SIG-M5 treated with dmso at 0.1 percent for 504 hours (cell line): Measurements from ENCODE around the gene NKX2-8.

Source experiments
- DNase-seq: peaks from one replicate; lab custom pipeline; 2025; ENCODE audit not compliant: unreplicated experiment; lab: John Stamatoyannopoulos, UW

Gene NKX2-8

GRCh38 chr14:36582011-36582873 is at the start of gene NKX2-8:
TSS of gene NKX2-8 (minus strand) at chr14:36582614. CDS start at chr14:36582389, 225 bp downstream.
- DNase-seq: no peak

DNA sequence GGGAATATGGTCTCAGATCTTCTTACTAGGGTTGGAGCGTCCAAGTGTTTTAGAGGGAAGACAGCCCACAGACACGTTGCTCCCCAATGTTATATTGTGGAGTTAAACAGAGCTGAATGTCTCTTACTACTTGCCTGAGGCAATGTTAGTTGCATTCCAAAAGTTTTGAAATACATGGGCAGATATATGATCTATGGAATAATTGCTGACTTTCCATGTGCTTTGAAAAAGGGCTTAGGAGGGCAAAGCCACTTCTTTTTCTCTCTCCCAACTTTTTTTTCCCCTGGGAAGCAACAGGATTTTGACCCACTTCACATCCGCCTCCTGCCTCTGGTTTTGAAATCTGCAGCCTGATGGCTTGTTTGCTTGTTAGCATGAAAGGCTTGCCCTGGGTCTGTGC is 45.6 kb upstream of the NKX2-8 start:
- DNase-seq: no peak

DNA sequence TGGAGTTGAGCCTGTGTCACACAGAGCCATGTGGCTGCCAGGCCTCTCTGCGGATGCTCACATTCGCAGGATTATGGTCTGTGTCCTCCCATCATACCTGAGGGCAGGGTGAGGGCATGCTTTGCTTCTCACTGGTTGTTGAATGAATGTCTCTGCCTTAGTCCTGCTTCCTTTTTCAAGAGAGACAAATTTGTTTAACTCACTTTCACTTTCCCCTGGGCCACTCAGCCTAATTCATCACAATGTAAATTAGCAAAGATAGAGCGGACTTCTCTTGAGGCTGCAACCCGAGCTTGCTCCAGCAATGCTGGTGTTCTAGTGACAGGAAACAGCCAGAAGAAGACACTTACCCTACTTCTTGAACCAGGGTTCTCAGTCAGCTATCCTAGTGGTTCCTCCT is 43.7 kb upstream of the NKX2-8 start:
- no peak for DNase-seq

GRCh38 chr14:36625436-36625835 is 43.0 kb upstream of the NKX2-8 start:
- no peak for DNase-seq

DNA sequence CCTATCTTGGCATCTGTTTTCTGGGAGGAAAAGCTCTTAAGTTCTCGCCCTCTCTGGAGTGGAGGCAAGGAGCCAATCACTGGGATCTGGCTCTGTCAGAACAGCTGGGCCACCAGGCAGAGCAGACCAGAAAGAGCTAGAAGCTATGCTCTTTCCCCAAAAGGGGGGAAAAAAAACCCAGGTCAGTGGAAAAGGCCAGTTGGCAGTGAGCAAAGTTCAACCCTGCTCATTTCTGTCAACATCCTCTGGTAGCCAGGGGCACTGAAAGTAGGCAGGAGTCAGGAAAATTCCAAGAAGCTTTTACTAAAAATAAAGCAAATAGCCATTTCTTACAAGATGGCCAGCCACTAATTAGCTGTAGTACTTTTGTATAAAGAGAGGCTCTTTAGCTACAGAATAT is 42.6 kb upstream of the NKX2-8 start:
- no peak for DNase-seq

DNA sequence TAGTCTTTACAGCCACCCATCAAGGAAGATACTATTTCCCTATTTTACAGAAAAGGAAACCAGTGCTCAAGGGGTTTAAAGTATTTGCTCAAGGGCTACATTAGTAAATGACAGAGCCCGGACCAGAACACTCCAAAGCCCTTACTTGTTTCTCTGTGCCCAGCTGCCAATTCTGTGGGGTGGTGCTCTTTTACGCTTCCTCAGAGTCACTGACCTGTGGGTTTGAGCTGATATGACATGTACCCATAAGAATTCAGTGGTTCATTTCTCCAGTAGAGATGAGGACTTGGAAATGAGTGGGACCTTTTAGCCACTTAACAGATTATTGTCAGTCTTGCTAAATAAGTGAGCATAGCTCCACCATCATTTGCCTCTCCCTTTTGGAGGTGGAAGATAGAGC is 37.4 kb upstream of the NKX2-8 start:
- no peak for DNase-seq

GRCh38 chr14:36619131-36619530 is 36.7 kb upstream of the NKX2-8 start:
- DNase-seq: no peak

DNA sequence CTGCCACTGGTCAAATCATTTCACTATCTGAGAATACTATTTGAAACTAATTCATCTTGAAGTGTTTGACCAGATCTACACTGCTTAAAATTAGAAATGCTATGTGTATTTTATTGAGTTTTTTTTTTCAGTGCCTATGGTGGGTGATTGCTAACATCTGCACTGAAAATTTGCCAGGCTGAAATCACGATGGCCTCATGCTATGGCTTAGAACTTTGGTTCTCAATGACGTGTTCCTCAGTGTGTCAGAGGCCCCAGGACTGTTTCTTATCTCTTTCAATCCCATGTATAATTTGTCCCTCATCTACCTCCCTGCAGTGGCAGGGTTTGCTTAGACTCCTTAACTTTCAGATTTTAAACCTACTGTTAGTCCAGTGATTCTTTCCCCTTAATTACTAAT is 36.2 kb upstream of the NKX2-8 start:
- no peak for DNase-seq

DNA sequence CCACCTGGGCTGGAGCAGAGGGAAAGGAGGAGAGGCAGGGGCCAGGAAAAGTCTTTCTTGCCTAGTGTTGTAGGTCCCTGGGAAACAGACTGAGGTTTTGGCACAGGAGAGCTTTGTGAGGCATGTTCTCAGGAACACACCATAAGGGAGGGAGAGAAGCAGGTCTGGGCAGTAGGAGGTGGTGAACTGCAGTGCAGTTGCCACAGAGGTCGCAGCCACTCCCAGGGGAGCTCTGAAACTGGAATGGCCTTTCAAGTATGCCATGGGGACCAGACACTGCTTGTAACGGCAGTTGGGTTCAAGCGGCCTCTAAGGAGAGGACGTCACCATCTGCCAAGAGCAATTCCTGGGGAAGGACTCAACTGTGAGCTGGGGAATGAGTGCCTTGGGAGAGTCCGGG is 35.4 kb upstream of the NKX2-8 start:
- no peak for DNase-seq

- peak; percentile 30 for DNase-seq
These were observed 23.1 kb upstream of the NKX2-8 start for GRCh38 chr14:36605506-36605857.

DNA sequence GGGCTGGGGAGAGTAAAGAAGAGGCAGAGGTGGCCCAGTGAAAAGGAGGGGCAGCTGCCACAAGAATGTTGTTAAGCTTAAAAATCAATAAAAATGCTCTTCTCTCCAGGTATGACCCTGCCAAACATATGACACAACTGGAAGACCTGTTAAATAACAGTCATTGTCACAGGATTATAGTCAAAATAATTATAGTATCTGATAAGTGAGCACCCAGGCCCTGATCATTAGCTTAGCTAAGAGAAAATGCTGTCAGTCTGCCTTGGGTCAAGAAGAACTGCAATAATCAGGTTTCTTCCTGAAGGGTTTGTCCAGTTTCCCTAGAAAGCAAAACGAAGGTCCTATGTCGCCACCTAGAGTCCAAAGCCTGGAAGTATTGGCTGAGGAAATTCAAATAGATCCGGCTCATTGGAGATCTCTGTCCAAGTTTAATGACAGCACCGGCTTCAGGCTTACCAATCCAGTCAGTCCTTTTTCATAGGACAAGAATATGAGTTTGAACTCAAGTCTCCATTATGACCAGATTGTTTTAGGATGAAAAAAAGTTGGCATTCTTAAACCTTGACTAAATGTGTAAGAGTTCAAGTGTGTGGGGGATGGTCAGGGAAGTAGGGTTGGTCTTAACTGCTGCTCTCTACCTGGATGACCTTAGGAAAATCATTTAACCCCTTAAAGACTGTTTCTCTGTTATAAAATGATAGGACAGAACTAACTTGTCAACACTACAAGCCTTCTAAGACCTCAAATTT is 22.5 kb upstream of the NKX2-8 start:
- DNase-seq: peak; percentile 52

- DNase-seq: no peak
These were observed 18.0 kb upstream of the NKX2-8 start for GRCh38 chr14:36600431-36600830.

DNA sequence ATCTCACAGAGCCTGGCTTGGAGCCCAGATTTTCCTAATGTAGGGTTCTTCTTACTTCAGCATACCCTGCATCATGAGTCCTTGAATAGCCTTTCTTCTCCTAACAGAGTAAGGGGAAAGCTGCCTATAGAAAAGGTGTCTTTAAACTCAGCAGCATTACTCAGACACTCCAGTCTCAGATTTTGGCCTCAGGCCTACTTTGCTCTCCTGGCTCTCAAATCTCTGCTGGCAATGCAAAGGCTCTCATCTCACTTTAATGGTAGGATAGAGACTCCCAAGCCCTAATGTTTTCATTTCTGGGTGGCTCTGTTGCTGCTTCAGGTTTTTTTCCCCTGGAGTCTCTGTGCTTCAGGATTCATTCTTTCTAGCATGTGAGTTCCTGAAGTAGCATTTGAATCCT is 9.1 kb upstream of the NKX2-8 start:
- no peak for DNase-seq

- no peak for DNase-seq
These were observed 6.4 kb upstream of the NKX2-8 start for GRCh38 chr14:36588788-36589187.

- DNase-seq: no peak
These were observed 5.7 kb upstream of the NKX2-8 start for GRCh38 chr14:36588119-36588518.

DNA sequence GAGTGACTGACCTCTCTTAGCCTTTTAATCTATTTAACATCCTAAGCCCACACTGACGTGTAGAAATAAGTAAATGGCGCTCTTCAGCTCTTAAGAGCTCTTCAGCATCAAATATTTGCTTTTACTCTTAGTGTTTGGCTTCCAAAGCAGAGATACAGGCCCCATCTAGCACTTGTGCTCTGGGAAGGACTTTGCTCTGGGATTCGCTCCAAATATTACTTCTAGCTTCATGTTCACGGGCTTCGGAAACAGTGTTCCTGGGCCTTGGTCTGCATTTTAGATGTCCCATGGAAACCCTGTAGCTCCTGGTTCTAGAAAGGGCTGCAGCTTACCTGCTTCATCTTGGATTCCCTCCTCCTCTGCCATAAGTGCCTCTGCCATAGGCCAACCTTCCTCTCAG is 2.7 kb upstream of the NKX2-8 start:
- DNase-seq: no peak

DNA sequence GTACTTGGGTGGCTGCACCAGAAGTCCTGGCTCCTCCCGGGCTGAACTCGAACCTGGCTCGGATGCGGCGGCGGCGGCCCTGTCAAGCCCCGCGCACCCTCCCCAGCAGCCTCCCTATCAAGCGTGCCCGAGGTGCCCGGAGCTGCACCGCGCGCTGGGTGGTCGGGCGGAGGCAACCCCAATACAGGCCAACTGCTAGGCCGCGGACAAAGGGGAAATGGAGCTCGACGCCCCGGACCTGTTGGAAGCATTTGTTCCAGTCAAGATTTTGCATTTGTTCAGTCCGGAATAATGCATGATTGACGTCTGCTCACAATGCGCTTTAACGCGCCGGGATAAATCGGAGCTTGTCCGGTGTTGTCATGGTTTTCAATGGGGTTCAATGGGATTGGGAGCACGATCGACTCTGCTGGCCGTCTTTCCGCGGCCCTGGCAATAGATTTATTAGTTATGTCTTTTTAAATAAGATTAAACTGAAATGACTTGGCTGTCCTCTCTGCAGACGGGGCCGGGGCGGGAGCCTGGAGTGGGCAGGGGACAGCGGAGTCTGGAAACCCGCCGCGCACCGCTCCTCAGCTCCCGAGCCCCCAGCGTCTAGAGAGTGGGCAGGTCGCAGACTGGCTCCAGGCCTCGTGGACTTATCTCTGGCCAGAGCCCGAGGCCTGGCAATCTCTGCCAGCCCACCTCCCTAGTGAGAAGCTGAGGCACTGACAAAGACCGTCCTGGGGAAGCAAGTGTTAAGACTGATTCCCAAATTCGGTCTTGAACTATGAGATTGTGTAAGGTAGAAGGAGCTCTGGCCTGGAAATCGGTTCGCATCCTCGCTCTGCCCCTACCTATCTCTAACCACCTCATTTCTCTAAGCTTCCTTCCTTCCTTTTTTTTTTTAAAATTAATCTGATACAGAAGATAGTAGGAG is 1.7 kb upstream of the NKX2-8 start:
- no peak for DNase-seq

GRCh38 chr14:36583242-36583892 is 953 bp upstream of the NKX2-8 start:
- DNase-seq: no peak

DNA sequence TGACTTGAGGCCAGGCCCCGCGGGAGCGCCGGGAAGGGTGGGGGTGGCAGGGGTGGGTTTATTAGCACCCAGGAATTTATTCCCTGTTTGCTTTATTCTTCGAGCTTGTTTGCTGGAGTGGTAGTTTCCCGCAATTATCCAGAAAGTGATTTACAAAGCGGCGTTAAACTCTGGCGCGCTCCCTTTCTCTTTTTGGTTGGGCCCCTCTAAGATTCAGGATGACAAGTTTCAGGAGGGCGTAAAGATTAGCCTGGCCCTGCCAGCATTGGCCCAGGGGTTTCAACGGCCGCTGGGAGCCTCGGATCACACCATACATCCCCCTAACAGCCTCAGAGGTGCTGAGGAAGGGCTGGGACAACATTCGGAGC is 444 bp upstream of the NKX2-8 start:
- DNase-seq: no peak

GRCh38 chr14:36580856-36581831 is 1.3 kb downstream of the NKX2-8 start:
- DNase-seq: no peak
